HG03066 (cell line): ENCODE results near the gene CLDN10.

Experiments
- ATAC-seq: cut with Tn5 transposase; IDR thresholded peaks from one replicate; pipeline ENCODE4 v1.9.1; 2021; ENCODE audit warnings: low read depth; ENCODE audit not compliant: unreplicated experiment

The CLDN10 gene

GRCh38 chr13:95593462-95593861 lies 40.9 kb downstream of the CLDN10 start:
- ATAC-seq = no peak

DNA sequence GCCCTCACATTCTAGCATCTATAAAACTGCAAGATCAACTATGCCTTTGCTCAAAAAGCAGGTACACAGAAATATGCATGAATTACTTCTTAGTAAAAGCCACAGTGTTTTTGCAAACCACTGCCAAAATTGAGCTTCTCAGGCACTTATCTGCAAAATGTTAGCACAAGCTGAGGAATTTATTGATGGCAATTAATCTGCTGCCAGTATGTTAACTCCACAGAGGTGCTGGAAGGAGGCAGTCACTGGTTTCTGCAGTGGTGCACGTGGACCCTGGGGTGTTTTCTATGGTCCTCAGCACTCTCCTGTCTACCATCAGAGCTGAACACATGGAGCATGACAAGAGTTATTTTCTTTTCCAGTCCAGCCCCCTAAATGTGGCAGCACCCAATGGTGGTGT lies 44.2 kb downstream of the CLDN10 start:
- no peak for ATAC-seq

GRCh38 chr13:95601216-95601615 lies 48.7 kb downstream of the CLDN10 start:
- ATAC-seq = no peak

GRCh38 chr13:95601906-95602305 lies 49.4 kb downstream of the CLDN10 start:
- ATAC-seq = no peak

- ATAC-seq = no peak
Measured at GRCh38 chr13:95603887-95604555, 51.5 kb downstream of the CLDN10 start.

- no peak for ATAC-seq
Measured at GRCh38 chr13:95604556-95604915, 52.0 kb downstream of the CLDN10 start.

- no peak for ATAC-seq
Measured at GRCh38 chr13:95605448-95606125, 53.1 kb downstream of the CLDN10 start.

- ATAC-seq = no peak
Measured at GRCh38 chr13:95607366-95607765, 54.8 kb downstream of the CLDN10 start.

DNA sequence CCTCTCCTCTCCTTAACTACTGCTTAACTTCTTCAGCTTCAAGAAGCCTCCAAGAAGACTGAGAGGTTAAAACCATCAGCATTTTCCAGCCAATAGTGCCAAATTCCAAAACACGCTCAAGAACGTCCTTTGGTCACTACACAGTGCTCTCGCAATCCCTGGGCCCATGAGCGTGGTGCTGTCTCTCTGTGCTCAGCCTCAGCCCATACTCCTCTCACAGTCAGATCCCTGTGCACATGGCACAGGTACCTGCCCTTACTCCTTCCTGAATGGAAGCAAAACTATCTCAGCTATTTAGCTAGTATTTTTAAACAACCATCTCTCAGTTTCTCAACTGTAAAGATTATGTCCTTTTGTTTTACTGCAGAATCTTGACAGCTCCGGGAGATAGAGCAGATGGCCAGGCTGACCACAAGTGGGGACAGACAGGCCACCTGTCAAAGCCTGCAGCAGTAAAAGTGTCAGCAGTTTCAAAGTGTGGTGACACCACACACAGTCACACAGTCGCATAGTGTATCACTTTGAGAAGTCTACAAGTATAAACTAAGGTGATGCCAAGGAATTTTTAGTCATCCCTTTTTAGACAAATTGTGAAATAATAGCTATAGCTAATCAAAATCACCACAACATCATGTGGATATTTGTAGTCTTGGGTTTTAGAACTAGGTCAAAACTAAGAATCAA lies 56.3 kb downstream of the CLDN10 start:
- no peak for ATAC-seq

- no peak for ATAC-seq
Measured at GRCh38 chr13:95614641-95615245, 62.2 kb downstream of the CLDN10 start.

DNA sequence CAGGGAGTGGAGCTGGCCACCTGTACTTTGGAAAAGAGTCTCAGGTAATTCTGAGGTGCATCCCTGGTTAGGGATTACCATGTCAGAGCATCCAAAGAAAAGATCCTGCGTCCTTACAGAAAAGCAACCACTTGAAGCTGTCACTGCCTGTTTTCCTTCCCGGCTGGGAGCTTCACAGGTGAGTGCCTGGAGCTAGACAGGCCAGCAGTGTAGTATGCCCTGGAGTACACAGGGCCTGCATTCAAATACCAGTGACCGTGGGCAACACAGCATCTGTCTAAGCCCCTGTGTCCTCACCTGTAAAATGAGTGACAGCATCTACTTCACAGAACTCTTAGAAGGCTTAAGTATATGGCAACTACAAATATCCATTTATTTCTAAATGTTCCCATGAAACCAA lies 63.0 kb downstream of the CLDN10 start:
- ATAC-seq = no peak

DNA sequence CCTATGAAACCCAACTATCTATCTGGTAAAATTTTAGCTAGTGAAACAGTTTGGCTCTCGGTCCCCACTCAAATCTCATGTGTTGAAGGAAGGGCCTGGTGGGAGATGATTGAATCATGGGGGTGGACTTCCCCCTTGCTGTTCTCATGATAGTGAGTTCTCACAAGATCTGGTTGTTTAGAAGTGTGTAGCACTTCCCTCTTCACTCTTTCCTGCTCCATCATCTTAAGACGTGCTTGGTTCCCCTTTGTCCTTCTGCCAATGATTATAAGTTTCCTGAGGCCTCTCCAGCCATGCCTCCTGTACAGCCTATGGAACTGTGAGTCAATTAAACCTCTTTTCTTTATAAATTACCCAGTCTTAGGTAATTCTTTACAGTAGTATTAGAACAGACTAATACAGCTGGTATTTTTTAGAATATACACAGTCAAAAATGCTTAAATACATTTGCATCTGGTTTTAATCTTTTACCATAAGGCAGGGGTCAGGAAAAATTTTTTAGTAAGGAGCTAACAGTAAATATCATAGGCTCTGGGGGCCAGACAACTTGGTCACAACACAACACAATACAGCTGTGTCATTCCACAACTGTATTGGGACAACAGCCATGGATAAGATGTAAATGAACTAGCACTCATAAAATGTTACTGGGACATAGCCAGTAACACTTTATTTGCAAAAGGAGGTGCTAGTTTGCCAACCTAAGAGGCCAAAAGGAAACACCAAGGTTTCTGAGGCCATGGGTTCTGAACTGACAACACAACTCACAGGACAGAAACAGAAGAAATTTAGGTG lies 67.7 kb downstream of the CLDN10 start:
- ATAC-seq = no peak

DNA sequence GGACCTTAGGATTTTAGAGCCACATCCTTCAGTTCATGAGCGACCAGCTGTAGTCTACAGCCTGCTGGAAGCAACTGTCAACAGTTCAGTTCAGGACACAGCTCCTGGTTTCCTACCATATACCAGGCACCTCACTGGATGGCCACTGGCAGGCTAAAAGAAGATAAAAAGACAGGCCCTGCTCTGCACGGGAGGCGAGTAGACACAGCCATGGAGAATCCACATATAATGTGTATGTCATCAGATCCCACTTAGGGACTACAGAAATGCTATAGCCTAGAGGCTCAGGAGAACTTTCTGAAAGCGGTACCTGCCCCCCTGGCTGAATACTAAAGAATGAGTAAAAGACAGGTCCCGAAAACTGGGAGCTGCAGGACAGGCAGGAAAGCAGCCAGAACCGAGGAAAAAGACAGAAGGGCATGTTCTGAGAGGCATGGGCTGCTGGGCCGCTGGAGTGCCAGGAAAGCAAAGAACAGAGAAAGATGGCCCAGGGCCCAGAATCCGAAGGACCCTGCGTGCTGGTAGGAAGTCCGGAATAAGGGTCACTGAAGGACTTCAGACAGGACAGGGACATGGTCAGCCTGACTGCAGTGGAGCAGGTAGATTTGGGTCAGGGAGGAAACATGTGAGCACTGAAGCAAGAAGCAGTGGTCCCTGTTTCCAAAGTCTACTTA lies 68.4 kb downstream of the CLDN10 start:
- no peak for ATAC-seq

DNA sequence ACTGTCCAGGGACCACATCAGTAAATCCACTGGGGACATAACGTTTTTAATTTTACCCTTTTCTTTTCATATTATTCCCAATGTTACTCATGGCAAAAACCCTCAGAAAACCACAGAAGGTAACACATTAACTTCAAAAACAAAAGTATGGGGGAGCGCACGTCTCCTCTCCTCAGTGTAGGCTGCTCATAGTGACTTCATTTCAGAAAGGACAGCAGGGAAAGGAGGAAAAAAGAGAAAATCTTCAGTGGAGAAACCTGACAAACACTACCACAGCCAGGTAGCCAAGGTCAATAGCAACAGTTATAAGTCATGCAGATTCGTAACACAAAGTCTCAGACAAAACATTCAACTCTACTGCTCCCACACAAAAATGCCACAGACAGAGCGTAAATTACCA lies 70.6 kb downstream of the CLDN10 start:
- ATAC-seq = no peak

DNA sequence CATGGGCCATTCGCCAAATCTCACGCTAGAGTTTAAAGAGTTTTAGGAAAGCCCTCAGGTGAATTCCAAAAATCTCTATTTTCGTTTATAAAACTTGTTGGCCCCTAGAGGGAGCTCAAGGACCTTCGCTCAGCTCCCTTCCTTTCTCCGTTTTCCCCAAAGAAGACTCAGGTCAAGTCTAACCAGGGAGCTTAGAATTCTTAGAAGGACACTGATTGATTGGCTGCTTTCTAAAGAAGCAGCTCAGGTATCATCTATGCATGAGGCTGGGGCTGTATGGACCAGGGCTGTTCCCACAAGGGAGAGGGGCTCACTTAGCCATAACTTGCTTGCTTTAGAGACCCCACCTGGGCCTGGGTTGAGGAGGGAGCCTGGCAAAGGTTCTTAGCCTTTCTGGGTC lies 71.5 kb downstream of the CLDN10 start:
- ATAC-seq = peak; percentile 61

GRCh38 chr13:95626768-95627167 lies 74.2 kb downstream of the CLDN10 start:
- no peak for ATAC-seq

DNA sequence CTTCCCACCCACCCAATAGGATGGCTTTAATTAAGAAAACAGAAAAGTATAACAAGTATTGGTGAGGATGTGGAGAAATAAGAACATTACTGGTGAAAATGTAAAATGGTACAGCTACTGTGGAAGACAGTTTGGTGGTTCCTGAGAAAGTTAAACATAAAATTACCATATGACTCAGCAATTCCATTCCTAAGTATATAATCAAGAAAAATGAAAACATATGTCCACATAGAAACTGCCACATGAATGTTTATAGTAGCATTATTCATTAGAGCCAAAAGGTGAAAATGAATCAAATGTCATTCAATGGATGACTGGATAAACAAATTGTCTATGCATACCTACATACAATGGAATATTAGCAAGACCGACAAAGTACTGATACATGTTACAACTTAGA lies 75.1 kb downstream of the CLDN10 start:
- ATAC-seq = no peak

GRCh38 chr13:95628488-95628887 lies 76.0 kb downstream of the CLDN10 start:
- ATAC-seq = no peak

- ATAC-seq = no peak
Measured at GRCh38 chr13:95629071-95629470, 76.6 kb downstream of the CLDN10 start.
